ENCODE data around the gene MS4A7. TPM values are rescaled to one million over a fixed set of nuclear protein-coding genes. Genes with fewer than 3 reads are reported as not detected.

MS4A7 gene
- total RNA-seq, 1 donor from 2014 or later: not detected

GRCh38 chr11:60336767-60337391 lies 41.5 kb upstream of the MS4A7 start:
- FAIRE-seq: no peak
- H3K4me2 ChIP-seq (ENCODE audit: low read length): no peak overlapping the region

GRCh38 chr11:60338053-60338452 lies 40.3 kb upstream of the MS4A7 start:
- H3K4me1 Mint-ChIP-seq (ENCODE audit: low read depth, unreplicated experiment): no peaks in the 10 kb centered on the region
- FAIRE-seq: no peak
- H4K20me1 ChIP-seq (ENCODE audit: insufficient read depth, low read length): no peaks in the 10 kb centered on the region

More at GRCh38 chr11:60336767-60337391, 41.5 kb upstream of the MS4A7 start:
- H3K36me3 ChIP-seq (ENCODE audit: insufficient read depth, low read length): no peaks in the 10 kb centered on the region
- TF ChIP-seq EZH2 (IDR thresholded peaks at IDR 0.05; ENCODE audit: insufficient read depth, low read length) (no peak), CTCF (IDR thresholded peaks at IDR 0.05; ENCODE audit: insufficient read depth, low read depth, low read length) (no peak)
- H3K4me3 ChIP-seq (ENCODE audit: insufficient read depth, low read depth, low read length): no peak overlapping the region
- no peaks in the 10 kb centered on the region for H3K79me2 ChIP-seq (ENCODE audit: insufficient read depth, low read length)
- H3K9ac ChIP-seq (ENCODE audit: low read length): no peak overlapping the region
- no peak overlapping the region for H3K4me3 Mint-ChIP-seq (ENCODE audit: unreplicated experiment)
- H3K9me3 ChIP-seq (ENCODE audit: insufficient read depth, low read depth, low read length): peaks cover 5% of the 10 kb centered on the region
- no peak for DNase-seq (ENCODE audit: low read depth)
- no peaks in the 10 kb centered on the region for H4K20me1 ChIP-seq (ENCODE audit: insufficient read depth, low read length)
- no peaks in the 10 kb centered on the region for H3K4me1 ChIP-seq (ENCODE audit: insufficient read depth, low read length)
- H3K9me3 Mint-ChIP-seq (ENCODE audit: unreplicated experiment): no peaks in the 10 kb centered on the region
- H3K27ac ChIP-seq (ENCODE audit: low read depth, low read length): no peak overlapping the region
- H3K4me1 Mint-ChIP-seq (ENCODE audit: low read depth, unreplicated experiment): no peaks in the 10 kb centered on the region
- no peaks in the 10 kb centered on the region for H3K27me3 Mint-ChIP-seq (ENCODE audit: low read depth, unreplicated experiment)
- H3K27me3 ChIP-seq (ENCODE audit: insufficient read depth, low read length): peaks cover 3% of the 10 kb centered on the region
- no peak overlapping the region for H2AFZ ChIP-seq (ENCODE audit: low read depth, low read length)
- no peak overlapping the region for H3K27ac Mint-ChIP-seq (ENCODE audit: unreplicated experiment)
- H3K36me3 Mint-ChIP-seq (ENCODE audit: low read depth, unreplicated experiment): no peaks in the 10 kb centered on the region

More at GRCh38 chr11:60338053-60338452, 40.3 kb upstream of the MS4A7 start:
- Histone ChIP-seq H3K27ac (ENCODE audit: low read depth, low read length) (no peak overlapping the region), H3K4me3 (ENCODE audit: insufficient read depth, low read depth, low read length) (no peak overlapping the region), H3K9me3 (ENCODE audit: insufficient read depth, low read depth, low read length) (peaks cover 5% of the 10 kb centered on the region), H3K4me1 (ENCODE audit: insufficient read depth, low read length) (no peaks in the 10 kb centered on the region), H3K4me2 (ENCODE audit: low read length) (no peak overlapping the region), H3K9ac (ENCODE audit: low read length) (no peak overlapping the region), H3K79me2 (ENCODE audit: insufficient read depth, low read length) (no peaks in the 10 kb centered on the region), H3K36me3 (ENCODE audit: insufficient read depth, low read length) (no peaks in the 10 kb centered on the region), H2AFZ (ENCODE audit: low read depth, low read length) (no peak overlapping the region), H3K27me3 (ENCODE audit: insufficient read depth, low read length) (no peaks in the 10 kb centered on the region)
- H3K27ac Mint-ChIP-seq (ENCODE audit: unreplicated experiment): no peak overlapping the region
- no peaks in the 10 kb centered on the region for H3K27me3 Mint-ChIP-seq (ENCODE audit: low read depth, unreplicated experiment)
- H3K9me3 Mint-ChIP-seq (ENCODE audit: unreplicated experiment): no peaks in the 10 kb centered on the region
- no peaks in the 10 kb centered on the region for H3K36me3 Mint-ChIP-seq (ENCODE audit: low read depth, unreplicated experiment)
- DNase-seq (ENCODE audit: low read depth): no peak
- no peak overlapping the region for H3K4me3 Mint-ChIP-seq (ENCODE audit: unreplicated experiment)
- TF ChIP-seq EZH2 (IDR thresholded peaks at IDR 0.05; ENCODE audit: insufficient read depth, low read length) (no peak), CTCF (IDR thresholded peaks at IDR 0.05; ENCODE audit: insufficient read depth, low read depth, low read length) (no peak)
